HEK293 (cell line): ENCODE results near the gene LCN6.

ENCODE experiments used
- CTCF ChIA-PET: fragments of 350-600 bp; formaldehyde crosslinking; extraction: SDS; loops from one replicate; lab custom pipeline; 2021; ENCODE audit warnings: antibody characterized with exemption; lab: Yijun Ruan, JAX
- POLR2A ChIA-PET: fragments of 300-600 bp; formaldehyde crosslinking; extraction: SDS; loops from one replicate; lab custom pipeline; 2020; ENCODE audit warnings: antibody characterized with exemption, inconsistent platforms; lab: Yijun Ruan, JAX
- H3K27ac ChIP-seq: fragments of 200-500 bp; sonication (Bioruptor generic); 2 replicates; pipeline ENCODE4 v1.5.1; 2014; ENCODE audit warnings: low read depth, low read length, control low read depth, inconsistent platforms; ENCODE audit errors: extremely low read depth
- H3K36me3 ChIP-seq, 2 experiments: fragments of 200-500 bp in 1 of 2; sonication (Bioruptor generic) in 1 of 2; 1 replicate in 1 of 2; 2 replicates in 1 of 2; pipeline ENCODE4 v1.5.1; 2014 to 2017; ENCODE audit warnings: inconsistent platforms in 2 of 2, low read length in 2 of 2; ENCODE audit not compliant: control insufficient read depth in 2 of 2, insufficient read depth in 1 of 2
- H3K4me1 ChIP-seq: fragments of 200-500 bp; sonication (Bioruptor generic); 2 replicates; pipeline ENCODE4 v1.5.1; 2014; ENCODE audit warnings: mild to moderate bottlenecking, low read length, inconsistent platforms; ENCODE audit not compliant: control insufficient read depth, insufficient read depth
- H3K4me3 ChIP-seq: 2 replicates; pipeline ENCODE4 v1.5.1; 2011; ENCODE audit warnings: low read depth, mild to moderate bottlenecking, control low read depth, low read length, moderate library complexity
- H3K9me3 ChIP-seq: fragments of 200-500 bp; sonication (Bioruptor generic); 2 replicates; pipeline ENCODE4 v1.5.1; 2014; ENCODE audit warnings: low read depth, low read length, inconsistent platforms; ENCODE audit not compliant: control insufficient read depth, insufficient read depth
- BCL11A ChIP-seq: fragments of 450-650 bp; formaldehyde crosslinking; IDR thresholded peaks from 2 replicates; pipeline ENCODE4 v1.5.1; 2016; ENCODE audit warnings: low read depth, missing biosample characterization, missing genetic modification characterization
- GFI1B ChIP-seq: fragments of 450-650 bp; formaldehyde crosslinking; IDR thresholded peaks from 2 replicates; pipeline ENCODE4 v1.5.1; 2016; ENCODE audit warnings: missing biosample characterization, missing genetic modification characterization
- HOXC10 ChIP-seq: sonication (generic); formaldehyde crosslinking; IDR thresholded peaks from 2 replicates; pipeline ENCODE4 v1.8.1; 2023; ENCODE audit warnings: mild to moderate bottlenecking, missing genetic modification reagents
- KLF10 ChIP-seq: fragments of 450-650 bp; IDR thresholded peaks from 2 replicates; pipeline ENCODE4 v1.5.1; 2018; ENCODE audit warnings: missing biosample characterization, mild to moderate bottlenecking, missing genetic modification characterization
- KLF16 ChIP-seq: fragments of 450-650 bp; formaldehyde crosslinking; IDR thresholded peaks from 2 replicates; pipeline ENCODE4 v1.5.1; 2017; ENCODE audit warnings: missing biosample characterization, missing genetic modification characterization
- SCRT2 ChIP-seq: fragments of 450-650 bp; formaldehyde crosslinking; IDR thresholded peaks from 2 replicates; pipeline ENCODE4 v1.5.1; 2016; ENCODE audit warnings: missing biosample characterization, missing genetic modification characterization
- SP2 ChIP-seq: fragments of 450-650 bp; formaldehyde crosslinking; IDR thresholded peaks from 2 replicates; pipeline ENCODE4 v1.5.1; 2016; ENCODE audit warnings: missing biosample characterization, missing genetic modification characterization
- YY1 ChIP-seq: fragments of 450-650 bp; formaldehyde crosslinking; IDR thresholded peaks from 2 replicates; pipeline ENCODE4 v1.5.1; 2018; ENCODE audit warnings: missing biosample characterization, missing genetic modification characterization
- ZBTB17 ChIP-seq: fragments of 450-650 bp; formaldehyde crosslinking; IDR thresholded peaks from 2 replicates; pipeline ENCODE4 v1.5.1; 2016; ENCODE audit warnings: missing biosample characterization, missing genetic modification characterization
- ZBTB20 ChIP-seq: fragments of 450-650 bp; formaldehyde crosslinking; IDR thresholded peaks from 2 replicates; pipeline ENCODE4 v1.5.1; 2016; ENCODE audit warnings: missing biosample characterization, missing genetic modification characterization
- ZBTB21 ChIP-seq: fragments of 450-650 bp; formaldehyde crosslinking; IDR thresholded peaks from 2 replicates; pipeline ENCODE4 v1.5.1; 2017; ENCODE audit warnings: missing biosample characterization, missing genetic modification characterization
- ZNF132 ChIP-seq: fragments of 450-650 bp; formaldehyde crosslinking; IDR thresholded peaks from 2 replicates; pipeline ENCODE4 v1.5.1; 2017; ENCODE audit warnings: missing biosample characterization, missing genetic modification characterization, borderline replicate concordance
- ZNF157 ChIP-seq: fragments of 450-650 bp; formaldehyde crosslinking; IDR thresholded peaks from 2 replicates; pipeline ENCODE4 v1.5.1; 2016; ENCODE audit warnings: missing biosample characterization, missing genetic modification characterization
- ZNF221 ChIP-seq: fragments of 450-650 bp; formaldehyde crosslinking; IDR thresholded peaks from 2 replicates; pipeline ENCODE4 v1.5.1; 2017; ENCODE audit warnings: missing biosample characterization, missing genetic modification characterization, borderline replicate concordance
- ZNF341 ChIP-seq: fragments of 450-650 bp; formaldehyde crosslinking; IDR thresholded peaks from 2 replicates; pipeline ENCODE4; 2016; ENCODE audit warnings: low read depth, missing biosample characterization, missing genetic modification characterization
- ZNF391 ChIP-seq: fragments of 450-650 bp; formaldehyde crosslinking; IDR thresholded peaks from 2 replicates; pipeline ENCODE4 v1.5.1; 2016; ENCODE audit warnings: low read depth, missing biosample characterization, missing genetic modification characterization, borderline replicate concordance
- ZNF510 ChIP-seq: fragments of 450-650 bp; formaldehyde crosslinking; IDR thresholded peaks from 2 replicates; pipeline ENCODE4 v1.5.1; 2018; ENCODE audit warnings: mild to moderate bottlenecking, missing genetic modification characterization, missing biosample characterization; ENCODE audit not compliant: insufficient replicate concordance
- ZNF596 ChIP-seq: fragments of 450-650 bp; IDR thresholded peaks from 2 replicates; pipeline ENCODE4 v1.5.0; 2018; ENCODE audit warnings: missing biosample characterization, mild to moderate bottlenecking, missing genetic modification characterization, moderate library complexity
- ZNF654 ChIP-seq: fragments of 450-650 bp; formaldehyde crosslinking; IDR thresholded peaks from 2 replicates; pipeline ENCODE4 v1.5.1; 2016; ENCODE audit warnings: low read depth, missing biosample characterization, missing genetic modification characterization
- ZNF785 ChIP-seq: fragments of 450-650 bp; formaldehyde crosslinking; IDR thresholded peaks from 2 replicates; pipeline ENCODE4 v1.5.1; 2016; ENCODE audit warnings: missing biosample characterization, missing genetic modification characterization
- ZNF792 ChIP-seq: fragments of 450-650 bp; formaldehyde crosslinking; IDR thresholded peaks from 2 replicates; pipeline ENCODE4 v1.5.1; 2016; ENCODE audit warnings: missing biosample characterization, missing genetic modification characterization
- TF ChIP-seq, protein P1 (sequence below): fragments of 450-650 bp; formaldehyde crosslinking; IDR thresholded peaks from 2 replicates; pipeline ENCODE4 v1.5.1; 2016; ENCODE audit warnings: missing biosample characterization, missing genetic modification characterization, low read depth
- TF ChIP-seq, protein P2 (sequence below): fragments of 450-650 bp; formaldehyde crosslinking; IDR thresholded peaks from 2 replicates; pipeline ENCODE4 v1.5.1; 2017; ENCODE audit warnings: missing biosample characterization, missing genetic modification characterization
- TF ChIP-seq, protein P3 (sequence below): fragments of 450-650 bp; formaldehyde crosslinking; IDR thresholded peaks from 2 replicates; pipeline ENCODE4 v1.5.1; 2016; ENCODE audit warnings: missing biosample characterization, missing genetic modification characterization
- TF ChIP-seq, protein P4 (sequence below): fragments of 450-650 bp; IDR thresholded peaks from 2 replicates; pipeline ENCODE4 v1.5.1; 2018; ENCODE audit warnings: missing biosample characterization, mild to moderate bottlenecking, missing genetic modification characterization
- TF ChIP-seq, protein P5 (sequence below): fragments of 450-650 bp; formaldehyde crosslinking; IDR thresholded peaks from 2 replicates; pipeline ENCODE4 v1.5.1; 2016; ENCODE audit warnings: missing biosample characterization, missing genetic modification characterization

The LCN6 gene

DNA sequence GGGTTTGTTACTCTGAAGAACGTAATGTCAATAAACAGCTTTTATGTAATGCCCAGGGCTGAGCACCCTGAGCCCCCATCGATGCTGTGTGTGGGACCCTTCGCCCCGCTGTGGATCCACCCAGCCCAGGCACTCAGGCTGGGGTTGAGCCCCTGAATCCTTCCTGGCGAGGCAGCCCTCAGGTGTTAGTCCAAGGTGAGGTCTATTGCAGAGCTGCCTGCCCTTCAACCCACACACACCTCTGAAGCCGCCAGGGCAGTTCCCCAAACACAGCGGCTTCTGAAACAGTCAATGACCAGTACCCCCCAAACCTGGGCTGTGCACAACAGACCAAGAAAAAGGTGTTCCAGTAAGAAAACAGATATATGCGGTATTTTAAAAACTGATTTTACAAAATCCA, 24.3 kb downstream of the LCN6 start:
- TF ChIP-seq ZNF510 (tag by site-specific recombination) (no peak), SP2 (no peak), ZNF221 (tag by site-specific recombination) (no peak), ZBTB21 (no peak), ZNF792 (tag by site-specific recombination) (no peak), GFI1B (tag by site-specific recombination) (no peak), BCL11A (tag by site-specific recombination) (no peak), ZNF391 (tag by site-specific recombination) (no peak)
- TF ChIP-seq, protein P1, sequence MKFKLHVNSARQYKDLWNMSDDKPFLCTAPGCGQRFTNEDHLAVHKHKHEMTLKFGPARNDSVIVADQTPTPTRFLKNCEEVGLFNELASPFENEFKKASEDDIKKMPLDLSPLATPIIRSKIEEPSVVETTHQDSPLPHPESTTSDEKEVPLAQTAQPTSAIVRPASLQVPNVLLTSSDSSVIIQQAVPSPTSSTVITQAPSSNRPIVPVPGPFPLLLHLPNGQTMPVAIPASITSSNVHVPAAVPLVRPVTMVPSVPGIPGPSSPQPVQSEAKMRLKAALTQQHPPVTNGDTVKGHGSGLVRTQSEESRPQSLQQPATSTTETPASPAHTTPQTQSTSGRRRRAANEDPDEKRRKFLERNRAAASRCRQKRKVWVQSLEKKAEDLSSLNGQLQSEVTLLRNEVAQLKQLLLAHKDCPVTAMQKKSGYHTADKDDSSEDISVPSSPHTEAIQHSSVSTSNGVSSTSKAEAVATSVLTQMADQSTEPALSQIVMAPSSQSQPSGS: no peak
- TF ChIP-seq, protein P2, sequence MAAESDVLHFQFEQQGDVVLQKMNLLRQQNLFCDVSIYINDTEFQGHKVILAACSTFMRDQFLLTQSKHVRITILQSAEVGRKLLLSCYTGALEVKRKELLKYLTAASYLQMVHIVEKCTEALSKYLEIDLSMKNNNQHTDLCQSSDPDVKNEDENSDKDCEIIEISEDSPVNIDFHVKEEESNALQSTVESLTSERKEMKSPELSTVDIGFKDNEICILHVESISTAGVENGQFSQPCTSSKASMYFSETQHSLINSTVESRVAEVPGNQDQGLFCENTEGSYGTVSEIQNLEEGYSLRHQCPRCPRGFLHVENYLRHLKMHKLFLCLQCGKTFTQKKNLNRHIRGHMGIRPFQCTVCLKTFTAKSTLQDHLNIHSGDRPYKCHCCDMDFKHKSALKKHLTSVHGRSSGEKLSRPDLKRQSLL (tag by site-specific recombination): no peak
- TF ChIP-seq, protein P3, sequence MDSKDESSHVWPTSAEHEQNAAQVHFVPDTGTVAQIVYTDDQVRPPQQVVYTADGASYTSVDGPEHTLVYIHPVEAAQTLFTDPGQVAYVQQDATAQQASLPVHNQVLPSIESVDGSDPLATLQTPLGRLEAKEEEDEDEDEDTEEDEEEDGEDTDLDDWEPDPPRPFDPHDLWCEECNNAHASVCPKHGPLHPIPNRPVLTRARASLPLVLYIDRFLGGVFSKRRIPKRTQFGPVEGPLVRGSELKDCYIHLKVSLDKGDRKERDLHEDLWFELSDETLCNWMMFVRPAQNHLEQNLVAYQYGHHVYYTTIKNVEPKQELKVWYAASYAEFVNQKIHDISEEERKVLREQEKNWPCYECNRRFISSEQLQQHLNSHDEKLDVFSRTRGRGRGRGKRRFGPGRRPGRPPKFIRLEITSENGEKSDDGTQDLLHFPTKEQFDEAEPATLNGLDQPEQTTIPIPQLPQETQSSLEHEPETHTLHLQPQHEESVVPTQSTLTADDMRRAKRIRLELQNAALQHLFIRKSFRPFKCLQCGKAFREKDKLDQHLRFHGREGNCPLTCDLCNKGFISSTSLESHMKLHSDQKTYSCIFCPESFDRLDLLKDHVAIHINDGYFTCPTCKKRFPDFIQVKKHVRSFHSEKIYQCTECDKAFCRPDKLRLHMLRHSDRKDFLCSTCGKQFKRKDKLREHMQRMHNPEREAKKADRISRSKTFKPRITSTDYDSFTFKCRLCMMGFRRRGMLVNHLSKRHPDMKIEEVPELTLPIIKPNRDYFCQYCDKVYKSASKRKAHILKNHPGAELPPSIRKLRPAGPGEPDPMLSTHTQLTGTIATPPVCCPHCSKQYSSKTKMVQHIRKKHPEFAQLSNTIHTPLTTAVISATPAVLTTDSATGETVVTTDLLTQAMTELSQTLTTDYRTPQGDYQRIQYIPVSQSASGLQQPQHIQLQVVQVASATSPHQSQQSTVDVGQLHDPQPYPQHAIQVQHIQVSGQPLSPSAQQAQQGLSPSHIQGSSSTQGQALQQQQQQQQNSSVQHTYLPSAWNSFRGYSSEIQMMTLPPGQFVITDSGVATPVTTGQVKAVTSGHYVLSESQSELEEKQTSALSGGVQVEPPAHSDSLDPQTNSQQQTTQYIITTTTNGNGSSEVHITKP (tag by site-specific recombination): no peak
- POLR2A ChIA-PET: interaction anchor here (3.8 kb wide), 1 partner anchor 10 kb away, joined by 25 read pairs; the partner anchor contains the start of gene DIPK1B
- CTCF ChIA-PET: interaction anchor here (0.6 to 0.9 kb wide), 2 partner anchors 10 to 54 kb away, joined by 4 read pairs; no protein-coding TSS in a partner anchor
- H3K9me3 ChIP-seq: no peaks in the 10 kb centered on the region
- H3K4me3 ChIP-seq: no peak overlapping the region
- H3K27ac ChIP-seq: no peak overlapping the region
- H3K36me3 ChIP-seq: peaks cover 0 to 64% of the 10 kb centered on the region in 2 experiments; a peak in 2 of 3 replicates
- H3K4me1 ChIP-seq: no peaks in the 10 kb centered on the region; the same call in 1 of the 2 replicates

DNA sequence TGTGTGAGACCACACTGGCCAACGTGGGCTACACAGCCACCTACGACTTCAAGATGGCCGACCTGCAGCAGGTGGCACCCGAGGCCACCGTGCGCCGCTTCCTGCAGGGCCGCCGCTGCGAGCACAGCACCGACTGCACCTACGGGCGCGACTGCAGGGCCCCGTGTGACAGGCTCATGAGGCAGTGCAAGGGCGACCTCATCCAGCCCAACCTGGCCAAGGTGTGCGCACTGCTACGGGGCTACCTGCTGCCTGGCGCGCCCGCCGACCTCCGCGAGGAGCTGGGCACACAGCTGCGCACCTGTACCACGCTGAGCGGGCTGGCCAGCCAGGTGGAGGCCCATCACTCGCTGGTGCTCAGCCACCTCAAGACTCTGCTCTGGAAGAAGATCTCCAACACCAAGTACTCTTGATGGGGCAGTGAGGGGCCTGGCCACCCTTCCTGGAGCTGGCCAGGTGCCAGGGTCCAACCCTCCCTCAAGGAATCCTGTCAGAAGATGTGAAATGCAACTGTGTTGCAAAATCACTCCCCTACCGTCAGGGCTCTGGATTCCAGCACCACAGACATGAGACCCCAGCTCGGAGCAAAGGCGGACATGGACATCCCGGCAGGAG, 24.9 kb downstream of the LCN6 start:
- ChIA-PET CTCF (interaction anchor here (0.6 to 0.9 kb wide), 3 partner anchors 9 to 55 kb away, joined by 3 to 4 read pairs (median 4); no protein-coding TSS in a partner anchor), POLR2A (interaction anchor here (3.8 kb wide), 1 partner anchor 10 kb away, joined by 25 read pairs; the partner anchor contains the start of gene DIPK1B)
- Histone ChIP-seq H3K36me3 (peaks cover 0 to 67% of the 10 kb centered on the region in 2 experiments; a peak in 2 of 3 replicates), H3K9me3 (no peaks in the 10 kb centered on the region), H3K27ac (no peak overlapping the region), H3K4me3 (no peak overlapping the region), H3K4me1 (no peaks in the 10 kb centered on the region; the same call in 1 of the 2 replicates)
- TF ChIP-seq ZBTB17 (tag by site-specific recombination) (0 out of 2 replicates have a peak, but pooled peaks have one; percentile 21), ZNF785 (tag by site-specific recombination) (no peak), ZBTB20 (tag by site-specific recombination) (no peak; the same call in 1 of the 2 replicates), YY1 (tag by site-specific recombination) (0 out of 2 replicates have a peak, but pooled peaks have one; percentile 35), ZNF654 (no peak), ZNF157 (tag by site-specific recombination) (no peak), KLF10 (no peak), ZNF596 (no peak), ZNF341 (tag by site-specific recombination) (0 out of 2 replicates have a peak, but pooled peaks have one; percentile 0), ZNF132 (tag by site-specific recombination) (no peak), SCRT2 (tag by site-specific recombination) (peak; percentile 69), HOXC10 (no peak), ZNF221 (tag by site-specific recombination) (no peak), KLF16 (no peak)
- TF ChIP-seq, protein P4, sequence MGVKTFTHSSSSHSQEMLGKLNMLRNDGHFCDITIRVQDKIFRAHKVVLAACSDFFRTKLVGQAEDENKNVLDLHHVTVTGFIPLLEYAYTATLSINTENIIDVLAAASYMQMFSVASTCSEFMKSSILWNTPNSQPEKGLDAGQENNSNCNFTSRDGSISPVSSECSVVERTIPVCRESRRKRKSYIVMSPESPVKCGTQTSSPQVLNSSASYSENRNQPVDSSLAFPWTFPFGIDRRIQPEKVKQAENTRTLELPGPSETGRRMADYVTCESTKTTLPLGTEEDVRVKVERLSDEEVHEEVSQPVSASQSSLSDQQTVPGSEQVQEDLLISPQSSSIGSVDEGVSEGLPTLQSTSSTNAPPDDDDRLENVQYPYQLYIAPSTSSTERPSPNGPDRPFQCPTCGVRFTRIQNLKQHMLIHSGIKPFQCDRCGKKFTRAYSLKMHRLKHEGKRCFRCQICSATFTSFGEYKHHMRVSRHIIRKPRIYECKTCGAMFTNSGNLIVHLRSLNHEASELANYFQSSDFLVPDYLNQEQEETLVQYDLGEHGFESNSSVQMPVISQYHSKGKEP (tag by site-specific recombination): peak; percentile 36; the same call in 1 of the 2 replicates
- TF ChIP-seq, protein P5, sequence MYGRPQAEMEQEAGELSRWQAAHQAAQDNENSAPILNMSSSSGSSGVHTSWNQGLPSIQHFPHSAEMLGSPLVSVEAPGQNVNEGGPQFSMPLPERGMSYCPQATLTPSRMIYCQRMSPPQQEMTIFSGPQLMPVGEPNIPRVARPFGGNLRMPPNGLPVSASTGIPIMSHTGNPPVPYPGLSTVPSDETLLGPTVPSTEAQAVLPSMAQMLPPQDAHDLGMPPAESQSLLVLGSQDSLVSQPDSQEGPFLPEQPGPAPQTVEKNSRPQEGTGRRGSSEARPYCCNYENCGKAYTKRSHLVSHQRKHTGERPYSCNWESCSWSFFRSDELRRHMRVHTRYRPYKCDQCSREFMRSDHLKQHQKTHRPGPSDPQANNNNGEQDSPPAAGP: no peak
